ENCODE results near the gene SPEN. TPM values are rescaled to one million over a fixed set of nuclear protein-coding genes. Genes with fewer than 3 reads are reported as not detected.
A peak's percentile ranks its signal among the peaks of the same experiment; 100 is the strongest.

The SPEN gene
- total RNA-seq, 1 experiment from 2014 or later = 58.3 TPM

DNA sequence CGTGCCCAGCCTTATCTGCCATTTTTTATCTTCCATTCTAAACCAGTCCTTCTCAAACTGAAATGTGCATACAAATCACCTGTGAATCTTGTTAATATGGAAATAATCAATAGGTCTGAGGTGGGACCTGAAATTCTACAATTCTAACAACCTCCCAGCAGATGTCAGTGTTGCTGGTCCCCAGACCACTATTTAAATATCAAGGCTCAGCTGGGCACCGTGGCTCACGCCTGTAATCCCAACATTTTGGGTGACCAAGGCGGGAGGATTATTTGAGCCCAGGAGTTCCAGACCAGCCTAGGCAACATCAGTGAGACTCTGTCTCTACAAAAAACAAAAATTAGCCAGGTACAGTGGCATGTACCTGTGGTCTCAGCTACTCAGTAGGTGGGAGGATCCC, 44.1 kb upstream of the SPEN start:
- in situ Hi-C loops (cut with HindIII; ENCODE audit: low pct_unique_long_range_greater_than_20kb, low sequenced_read_pairs) (no loop called here), intact Hi-C loops (cut with micrococcal nuclease; ENCODE audit: unreplicated experiment) (loop anchor here (10.0 kb wide), 1 partner anchor 111 kb away; no protein-coding TSS in a partner anchor)
- ChIA-PET CTCF (interaction anchor here (3.2 kb wide), 1 partner anchor 12 kb away, joined by 7 read pairs; no protein-coding TSS in a partner anchor), POLR2A (interaction anchor here (0.5 kb wide), 1 partner anchor 53 kb away, joined by 3 read pairs; no protein-coding TSS in a partner anchor)
- no peak for ATAC-seq
- DNase-seq (ENCODE audit: low read depth, low spot score) = no peak
- H3K36me3 ChIP-seq (ENCODE audit: control insufficient read depth, insufficient read depth, low read length) = no peaks in the 10 kb centered on the region
- TF ChIP-seq POLR2AphosphoS5 (IDR thresholded peaks at IDR 0.05; ENCODE audit: low read depth, low read length) = no peak
- TF ChIP-seq, protein P1, sequence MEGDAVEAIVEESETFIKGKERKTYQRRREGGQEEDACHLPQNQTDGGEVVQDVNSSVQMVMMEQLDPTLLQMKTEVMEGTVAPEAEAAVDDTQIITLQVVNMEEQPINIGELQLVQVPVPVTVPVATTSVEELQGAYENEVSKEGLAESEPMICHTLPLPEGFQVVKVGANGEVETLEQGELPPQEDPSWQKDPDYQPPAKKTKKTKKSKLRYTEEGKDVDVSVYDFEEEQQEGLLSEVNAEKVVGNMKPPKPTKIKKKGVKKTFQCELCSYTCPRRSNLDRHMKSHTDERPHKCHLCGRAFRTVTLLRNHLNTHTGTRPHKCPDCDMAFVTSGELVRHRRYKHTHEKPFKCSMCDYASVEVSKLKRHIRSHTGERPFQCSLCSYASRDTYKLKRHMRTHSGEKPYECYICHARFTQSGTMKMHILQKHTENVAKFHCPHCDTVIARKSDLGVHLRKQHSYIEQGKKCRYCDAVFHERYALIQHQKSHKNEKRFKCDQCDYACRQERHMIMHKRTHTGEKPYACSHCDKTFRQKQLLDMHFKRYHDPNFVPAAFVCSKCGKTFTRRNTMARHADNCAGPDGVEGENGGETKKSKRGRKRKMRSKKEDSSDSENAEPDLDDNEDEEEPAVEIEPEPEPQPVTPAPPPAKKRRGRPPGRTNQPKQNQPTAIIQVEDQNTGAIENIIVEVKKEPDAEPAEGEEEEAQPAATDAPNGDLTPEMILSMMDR (IDR thresholded peaks at IDR 0.05) = no peak
- no peak for TF ChIP-seq TCF7L2 (IDR thresholded peaks at IDR 0.05; ENCODE audit: low read depth, low read length)
- no peak for TF ChIP-seq SIN3A (IDR thresholded peaks at IDR 0.05; ENCODE audit: borderline replicate concordance, insufficient read depth, low read depth, low read length)
- TF ChIP-seq, protein P2, sequence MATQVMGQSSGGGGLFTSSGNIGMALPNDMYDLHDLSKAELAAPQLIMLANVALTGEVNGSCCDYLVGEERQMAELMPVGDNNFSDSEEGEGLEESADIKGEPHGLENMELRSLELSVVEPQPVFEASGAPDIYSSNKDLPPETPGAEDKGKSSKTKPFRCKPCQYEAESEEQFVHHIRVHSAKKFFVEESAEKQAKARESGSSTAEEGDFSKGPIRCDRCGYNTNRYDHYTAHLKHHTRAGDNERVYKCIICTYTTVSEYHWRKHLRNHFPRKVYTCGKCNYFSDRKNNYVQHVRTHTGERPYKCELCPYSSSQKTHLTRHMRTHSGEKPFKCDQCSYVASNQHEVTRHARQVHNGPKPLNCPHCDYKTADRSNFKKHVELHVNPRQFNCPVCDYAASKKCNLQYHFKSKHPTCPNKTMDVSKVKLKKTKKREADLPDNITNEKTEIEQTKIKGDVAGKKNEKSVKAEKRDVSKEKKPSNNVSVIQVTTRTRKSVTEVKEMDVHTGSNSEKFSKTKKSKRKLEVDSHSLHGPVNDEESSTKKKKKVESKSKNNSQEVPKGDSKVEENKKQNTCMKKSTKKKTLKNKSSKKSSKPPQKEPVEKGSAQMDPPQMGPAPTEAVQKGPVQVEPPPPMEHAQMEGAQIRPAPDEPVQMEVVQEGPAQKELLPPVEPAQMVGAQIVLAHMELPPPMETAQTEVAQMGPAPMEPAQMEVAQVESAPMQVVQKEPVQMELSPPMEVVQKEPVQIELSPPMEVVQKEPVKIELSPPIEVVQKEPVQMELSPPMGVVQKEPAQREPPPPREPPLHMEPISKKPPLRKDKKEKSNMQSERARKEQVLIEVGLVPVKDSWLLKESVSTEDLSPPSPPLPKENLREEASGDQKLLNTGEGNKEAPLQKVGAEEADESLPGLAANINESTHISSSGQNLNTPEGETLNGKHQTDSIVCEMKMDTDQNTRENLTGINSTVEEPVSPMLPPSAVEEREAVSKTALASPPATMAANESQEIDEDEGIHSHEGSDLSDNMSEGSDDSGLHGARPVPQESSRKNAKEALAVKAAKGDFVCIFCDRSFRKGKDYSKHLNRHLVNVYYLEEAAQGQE (IDR thresholded peaks at IDR 0.05; ENCODE audit: insufficient read depth in 1 of 2, low read depth in 2 of 2, low read length in 1 of 2) = no peak
- H3K27me3 ChIP-seq (ENCODE audit: control insufficient read depth, insufficient read depth, low read length) = no peaks in the 10 kb centered on the region
- peaks cover 50% of the 10 kb centered on the region for H3K4me1 ChIP-seq (ENCODE audit: control insufficient read depth, insufficient read depth, low read length)
- no peaks in the 10 kb centered on the region for H3K9me3 ChIP-seq (ENCODE audit: control insufficient read depth, insufficient read depth, low read depth, low read length)
- H3K4me3 ChIP-seq (ENCODE audit: low read depth in 2 of 2, low read length in 2 of 2) = no peak overlapping the region
- BruUV-seq (replicated peaks) = no TSS peak
- peak overlapping the region; percentile 99 for H3K27ac ChIP-seq (ENCODE audit: low read length)

GRCh38 chr1:15804060-15804459, 43.4 kb upstream of the SPEN start:
- H3K27ac ChIP-seq (ENCODE audit: low read length) = peak overlapping the region; percentile 99; the same call in 1 of the 2 replicates
- no peaks in the 10 kb centered on the region for H3K27me3 ChIP-seq (ENCODE audit: control insufficient read depth, insufficient read depth, low read length)
- in situ Hi-C loops (cut with HindIII; ENCODE audit: low pct_unique_long_range_greater_than_20kb, low sequenced_read_pairs) (no loop called here), intact Hi-C loops (cut with micrococcal nuclease; ENCODE audit: unreplicated experiment) (loop anchor here (10.0 kb wide), 1 partner anchor 111 kb away; no protein-coding TSS in a partner anchor)
- ChIA-PET POLR2A (interaction anchor here (0.5 kb wide), 1 partner anchor 52 kb away, joined by 3 read pairs; no protein-coding TSS in a partner anchor), CTCF (interaction anchor here (0.7 to 3.2 kb wide), 2 partner anchors 11 to 28 kb away, joined by 5 to 7 read pairs; no protein-coding TSS in a partner anchor)
- H3K4me1 ChIP-seq (ENCODE audit: control insufficient read depth, insufficient read depth, low read length) = peaks cover 56% of the 10 kb centered on the region
- TF ChIP-seq, protein P2 (IDR thresholded peaks at IDR 0.05; ENCODE audit: insufficient read depth in 1 of 2, low read depth in 2 of 2, low read length in 1 of 2) = no peak
- TF ChIP-seq, protein P1 (IDR thresholded peaks at IDR 0.05) = no peak
- no peak for TF ChIP-seq TCF7L2 (IDR thresholded peaks at IDR 0.05; ENCODE audit: low read depth, low read length)
- TF ChIP-seq SIN3A (IDR thresholded peaks at IDR 0.05; ENCODE audit: borderline replicate concordance, insufficient read depth, low read depth, low read length) = no peak
- TF ChIP-seq POLR2AphosphoS5 (IDR thresholded peaks at IDR 0.05; ENCODE audit: low read depth, low read length) = no peak
- H3K36me3 ChIP-seq (ENCODE audit: control insufficient read depth, insufficient read depth, low read length) = no peaks in the 10 kb centered on the region
- no peak for ATAC-seq
- no TSS peak for BruUV-seq (replicated peaks)
- DNase-seq (ENCODE audit: low read depth, low spot score) = no peak
- no peaks in the 10 kb centered on the region for H3K9me3 ChIP-seq (ENCODE audit: control insufficient read depth, insufficient read depth, low read depth, low read length)
- H3K4me3 ChIP-seq (ENCODE audit: low read depth in 2 of 2, low read length in 2 of 2) = no peak overlapping the region

Data from Panc1 (cell line).